Embryonic facial prominence (tissue), 1 donor: Measurements from ENCODE around the gene HPCAL1.

ENCODE experiments used
- DNase-seq: peaks from one replicate; pipeline ENCODE4 v3.0.0-alpha.2; 2016; ENCODE audit errors: extremely low spot score

HPCAL1 gene

GRCh38 chr2:10370895-10371294 lies 68.2 kb downstream of the HPCAL1 start:
- no peak for DNase-seq

DNA sequence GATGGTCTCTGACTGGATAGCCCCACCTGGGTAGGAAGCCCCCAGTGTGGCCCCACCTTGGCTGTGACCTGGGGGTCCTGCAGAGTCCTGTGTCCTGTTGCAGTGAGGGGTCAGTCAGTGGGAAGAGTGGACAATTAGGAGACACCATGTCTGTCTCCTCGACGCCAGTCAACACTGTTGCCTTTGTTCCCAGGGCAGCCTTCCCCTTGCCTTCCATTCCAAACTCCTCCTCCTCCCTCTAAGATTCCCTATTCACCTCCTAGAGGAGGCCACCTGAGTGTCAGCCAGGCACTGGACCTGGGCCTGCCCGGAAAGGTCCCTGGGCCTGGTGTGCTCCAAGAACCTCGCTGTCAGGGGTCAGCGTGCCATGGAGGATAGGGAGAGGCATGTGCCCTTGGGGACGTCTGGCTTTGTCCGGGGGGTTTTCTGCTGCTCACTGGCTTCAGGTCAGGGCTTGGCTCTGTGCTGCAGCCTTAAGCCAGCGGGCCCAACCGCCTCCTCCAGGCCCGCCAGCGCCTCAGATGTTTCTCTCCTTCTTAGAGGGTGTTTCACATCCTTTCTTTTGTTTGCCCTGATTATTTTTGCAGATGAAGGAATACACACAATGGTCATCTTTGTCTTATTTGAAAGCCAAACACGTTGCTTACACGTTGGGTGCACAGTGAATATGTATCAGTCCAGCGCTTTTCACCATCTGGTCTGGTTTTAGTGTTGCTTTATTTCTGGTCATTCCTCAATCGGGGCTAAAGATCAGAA lies 68.9 kb downstream of the HPCAL1 start:
- no peak for DNase-seq

- DNase-seq = no peak
These were observed 69.6 kb downstream of the HPCAL1 start for GRCh38 chr2:10372203-10372861.

- no peak for DNase-seq
These were observed 70.1 kb downstream of the HPCAL1 start for GRCh38 chr2:10372862-10373240.

DNA sequence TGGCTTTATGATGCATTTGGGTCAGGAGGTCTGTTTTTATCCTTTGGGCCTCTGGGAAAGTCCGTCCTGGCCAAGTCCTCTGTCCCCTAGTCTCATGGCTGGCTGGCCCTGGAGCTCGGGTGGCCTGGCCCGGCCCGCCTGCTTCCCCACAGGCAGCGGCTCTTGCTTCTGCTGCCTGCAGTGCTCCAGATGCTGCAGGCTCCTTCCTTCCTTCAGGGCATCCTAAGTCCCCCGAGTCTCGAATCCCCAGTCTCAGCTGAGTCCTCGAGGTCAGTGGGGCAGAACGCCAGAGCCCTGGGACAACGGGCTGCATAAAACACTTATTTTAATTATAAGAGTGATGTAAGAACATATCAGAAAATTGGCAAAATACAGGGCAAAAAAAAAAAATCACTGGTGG lies 71.2 kb downstream of the HPCAL1 start:
- DNase-seq = no peak

- no peak for DNase-seq
These were observed 71.7 kb downstream of the HPCAL1 start for GRCh38 chr2:10374362-10374943.

GRCh38 chr2:10375570-10376281 lies 73.0 kb downstream of the HPCAL1 start:
- DNase-seq = no peak

GRCh38 chr2:10377052-10377746 lies 74.5 kb downstream of the HPCAL1 start:
- DNase-seq = no peak

GRCh38 chr2:10377747-10378085 lies 75.0 kb downstream of the HPCAL1 start:
- no peak for DNase-seq

DNA sequence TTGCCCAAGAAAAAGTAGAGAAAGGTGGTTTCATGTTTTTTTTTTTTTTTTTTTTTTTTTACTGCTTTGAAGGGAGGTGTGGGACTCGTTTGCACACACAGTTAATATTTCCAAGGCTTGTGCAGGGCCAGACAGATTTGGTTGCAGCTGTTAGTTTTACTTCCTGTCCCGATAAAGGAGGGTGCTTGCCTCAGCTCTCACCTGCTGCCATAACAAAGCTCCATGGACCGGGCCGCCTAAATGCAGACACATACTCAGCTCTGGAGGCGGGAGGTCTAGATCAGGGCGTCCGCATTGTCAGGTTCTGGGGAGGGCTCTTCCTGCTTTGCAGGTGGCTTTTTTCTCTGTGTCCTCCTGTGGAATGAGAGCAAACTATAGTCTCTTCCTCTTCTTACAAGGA lies 75.5 kb downstream of the HPCAL1 start:
- no peak for DNase-seq

DNA sequence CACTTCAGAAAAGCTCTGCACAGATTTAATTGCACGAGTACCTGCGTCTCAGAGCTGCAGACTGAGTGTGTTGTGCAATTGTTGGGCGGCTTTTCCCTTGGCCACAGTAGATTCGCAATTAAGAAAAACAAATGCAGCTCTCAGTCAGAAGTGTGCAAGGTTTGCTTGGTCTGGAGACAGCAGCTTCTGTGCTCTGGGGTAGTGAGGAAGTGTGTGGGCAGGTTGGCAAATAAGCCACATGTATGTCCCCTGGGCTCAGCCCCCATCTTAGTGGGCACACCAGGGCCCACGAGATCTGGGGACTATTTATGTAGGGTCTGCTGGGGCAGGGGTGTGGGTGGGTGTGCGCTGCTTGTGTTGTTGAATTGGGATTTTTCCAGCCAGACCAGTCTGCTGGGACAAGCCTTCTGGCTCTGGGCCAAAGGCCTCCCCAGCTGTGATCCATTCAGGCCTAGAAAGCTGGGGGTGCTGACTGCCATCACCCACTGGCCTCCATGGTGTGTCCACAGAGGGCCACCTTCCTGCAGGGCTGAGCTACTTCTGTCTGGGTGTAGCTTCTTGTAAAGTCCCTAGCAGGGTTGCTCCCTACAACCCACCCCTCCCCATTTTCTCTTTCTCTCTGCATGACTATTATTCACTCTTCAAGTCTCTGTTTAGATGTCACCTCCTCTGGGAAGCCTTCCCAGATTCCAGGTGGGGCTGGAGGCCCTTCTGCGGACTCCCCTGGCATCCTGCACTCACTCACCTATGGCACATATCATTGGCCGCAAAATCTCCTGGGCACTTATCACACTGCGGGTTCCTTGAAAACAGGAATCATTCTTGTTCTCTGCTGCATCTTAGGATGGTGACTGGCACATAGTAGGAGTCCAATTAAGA lies 77.6 kb downstream of the HPCAL1 start:
- no peak for DNase-seq

GRCh38 chr2:10381997-10382353 lies 79.3 kb downstream of the HPCAL1 start:
- no peak for DNase-seq

GRCh38 chr2:10382354-10383061 lies 79.8 kb downstream of the HPCAL1 start:
- DNase-seq = no peak

- no peak for DNase-seq
These were observed 81.4 kb downstream of the HPCAL1 start for GRCh38 chr2:10383960-10384734.

DNA sequence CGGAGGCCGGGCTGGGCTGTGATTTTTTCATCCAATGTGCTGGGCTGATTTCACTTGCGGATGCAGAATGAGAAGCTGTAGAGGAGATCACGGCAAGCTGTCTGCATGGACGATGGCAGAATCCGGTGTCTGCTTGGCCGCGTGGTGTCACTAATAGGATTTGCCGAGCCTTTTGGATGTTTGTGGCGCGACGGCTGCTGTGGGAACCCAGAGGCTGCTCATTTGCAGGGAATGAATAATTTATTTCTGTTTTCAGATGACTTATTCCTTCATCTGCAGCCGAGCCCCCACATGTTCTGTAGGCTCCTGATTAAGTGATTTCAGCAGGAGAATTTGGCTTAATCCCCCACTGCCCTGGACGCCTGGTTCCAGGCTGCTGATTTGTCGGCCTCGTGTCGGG lies 82.8 kb downstream of the HPCAL1 start:
- DNase-seq = no peak

DNA sequence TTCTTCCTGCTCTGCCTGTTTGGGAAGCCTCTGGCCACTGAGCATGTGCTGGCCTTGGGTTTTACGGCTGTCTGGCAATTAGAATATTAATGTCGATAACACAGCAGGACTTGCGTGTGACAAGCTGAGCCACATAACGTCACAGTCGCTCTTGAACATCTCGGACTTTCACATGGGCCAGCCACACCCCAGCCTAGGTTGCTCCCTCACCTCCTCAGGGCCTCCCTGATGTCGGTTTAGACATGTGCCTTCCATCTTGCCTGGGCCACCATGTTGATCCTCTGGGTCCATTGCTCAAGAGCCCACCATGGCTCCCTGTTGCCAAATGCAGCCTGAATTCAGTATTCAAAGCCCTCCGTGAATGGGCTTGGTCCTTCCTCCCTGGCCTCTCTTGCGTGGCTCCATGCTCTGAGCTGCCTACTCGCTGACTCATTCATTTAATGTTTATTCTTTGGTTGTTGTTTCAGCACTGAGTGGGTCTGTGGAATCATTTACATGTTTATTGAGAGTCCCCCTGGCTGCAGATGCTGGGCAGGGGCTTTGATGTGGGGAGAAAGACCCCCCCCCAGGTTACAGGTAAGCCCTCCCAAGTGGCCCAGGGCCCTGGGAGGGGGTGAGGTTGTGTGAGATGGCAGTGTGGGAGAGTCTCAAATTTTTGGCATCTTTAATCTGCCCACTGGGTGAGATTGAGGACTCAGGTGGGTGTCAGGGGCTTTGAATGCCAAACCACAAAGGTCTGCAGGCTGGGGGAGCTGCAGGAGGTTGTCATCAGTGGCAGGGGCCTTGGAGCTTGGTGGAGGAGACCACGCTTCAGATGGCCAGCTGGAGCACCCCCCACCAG lies 83.4 kb downstream of the HPCAL1 start:
- no peak for DNase-seq

DNA sequence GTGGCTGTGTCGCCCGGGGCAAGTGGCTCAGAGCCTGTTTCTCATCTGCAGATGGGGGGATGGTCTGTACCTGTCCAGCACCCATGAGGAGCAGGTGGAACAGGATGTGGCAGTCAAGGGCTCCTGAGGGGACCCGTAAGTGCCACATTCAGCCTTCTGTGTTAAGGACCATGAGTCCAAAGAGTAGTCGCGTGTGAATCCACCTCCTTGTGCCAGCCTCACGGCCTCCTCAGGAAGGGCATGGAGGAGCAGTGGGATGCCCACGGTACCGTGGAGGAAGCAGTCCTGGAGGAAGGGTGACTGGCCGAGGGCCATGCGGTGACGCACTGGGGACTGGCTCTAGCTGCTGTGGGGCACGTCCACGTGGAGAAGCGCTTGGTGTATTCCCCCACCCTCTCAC lies 84.3 kb downstream of the HPCAL1 start:
- DNase-seq = no peak

GRCh38 chr2:10388954-10389560 lies 86.4 kb downstream of the HPCAL1 start:
- no peak for DNase-seq
